Measurements from ENCODE around the gene MLC1. TPM values are rescaled to one million over a fixed set of nuclear protein-coding genes. Genes with fewer than 3 reads are reported as not detected.

Gene MLC1
- under 0.01 TPM in 1 of 2 replicates, not detected in the other for total RNA-seq

GRCh38 chr22:50085211-50085972 is at the start of gene MLC1:
TSS of gene MLC1 (minus strand) at chr22:50085426. CDS start at chr22:50084902, 524 bp downstream.

GRCh38 chr22:50089682-50090411 is 4.6 kb upstream of the MLC1 start, which contains the start of gene MOV10L1:
TSS of gene MOV10L1 (plus strand) at chr22:50090006. CDS start at chr22:50090089, 83 bp downstream.

GRCh38 chr22:50058061-50058905 is 26.9 kb downstream of the MLC1 start, which contains the start of gene TTLL8:
TSS of gene TTLL8 (minus strand) at chr22:50058298.

GRCh38 chr22:50012211-50013181 is 72.7 kb downstream of the MLC1 start, which contains the start of gene IL17REL:
TSS of gene IL17REL (minus strand) at chr22:50012765. CDS start at chr22:50012646, 119 bp downstream.

Other genes starting within 250 kb of the MLC1 start
- gene ZBED4, start 231.6 kb downstream of the MLC1 start, total RNA-seq = 13.1 and 14.8 TPM in 2 replicates
- 33.4 and 40.4 TPM in 2 replicates for gene ALG12, start 167.0 kb downstream of the MLC1 start, total RNA-seq
- 47.6 and 48.7 TPM in 2 replicates for gene CRELD2, start 166.8 kb downstream of the MLC1 start, total RNA-seq
- 30.2 and 35.9 TPM in 2 replicates for gene PIM3, start 124.7 kb downstream of the MLC1 start, total RNA-seq
- not detected in 2 replicates for gene IL17REL, start 72.7 kb downstream of the MLC1 start, total RNA-seq
- not detected in 2 replicates for gene TTLL8, start 27.1 kb downstream of the MLC1 start, total RNA-seq
- gene MOV10L1, start 4.6 kb upstream of the MLC1 start, total RNA-seq = 2.6 TPM in 2 replicates
- gene PANX2, start 85.3 kb upstream of the MLC1 start, total RNA-seq = 0.36 and 0.65 TPM in 2 replicates
- 22.5 and 23.2 TPM in 2 replicates for gene TRABD, start 100.5 kb upstream of the MLC1 start, total RNA-seq
- 12.3 and 20.6 TPM in 2 replicates for gene SELENOO, start 115.6 kb upstream of the MLC1 start, total RNA-seq
- 36.3 and 40.6 TPM in 2 replicates for gene TUBGCP6, start 159.6 kb upstream of the MLC1 start, total RNA-seq
- 20.8 and 24.2 TPM in 2 replicates for gene HDAC10, start 165.8 kb upstream of the MLC1 start, total RNA-seq
- gene MAPK12, start 176.3 kb upstream of the MLC1 start, total RNA-seq = 25.0 and 38.6 TPM in 2 replicates
- gene MAPK11, start 185.0 kb upstream of the MLC1 start, total RNA-seq = 6.1 and 7.6 TPM in 2 replicates
- gene PLXNB2, start 222.2 kb upstream of the MLC1 start, total RNA-seq = 125 and 138 TPM in 2 replicates
- 4.9 and 6.0 TPM in 2 replicates for gene DENND6B, start 241.6 kb upstream of the MLC1 start, total RNA-seq

Measured in hair follicle dermal papilla cell (primary cell).